ENCODE data around the gene SLC25A21. TPM values are rescaled to one million over a fixed set of nuclear protein-coding genes. Genes with fewer than 3 reads are reported as not detected.

SLC25A21 gene
- total RNA-seq, 1 experiment from 2014 or later, result 7.1 TPM

GRCh38 chr14:36656687-36657398 lies 515.6 kb downstream of the SLC25A21 start:
- H2BK20ac ChIP-seq (ENCODE audit: low read depth, low read length, poor library complexity, severe bottlenecking), result no peak overlapping the region

More at GRCh38 chr14:36656687-36657398, 515.6 kb downstream of the SLC25A21 start:
- Histone ChIP-seq H2AK5ac (ENCODE audit: insufficient read length, low read length) (no peak overlapping the region), H3K79me2 (ENCODE audit: insufficient read depth, low read length) (no peaks in the 10 kb centered on the region), H2BK12ac (ENCODE audit: insufficient read length, low read depth, low read length) (no peak overlapping the region), H3K9ac (ENCODE audit: extremely low read depth, insufficient read length, low read length) (no peak overlapping the region), H4K91ac (ENCODE audit: insufficient read length, low read depth, low read length) (no peak overlapping the region), H3T11ph (ENCODE audit: low read length) (no peak overlapping the region), H3K14ac (ENCODE audit: insufficient read depth, low read length) (no peak overlapping the region), H3K56ac (ENCODE audit: insufficient read length, low read depth, low read length) (no peak overlapping the region), H3K23ac (ENCODE audit: insufficient read length, low read depth, low read length) (no peak overlapping the region), H2AFZ (ENCODE audit: low read length) (no peak overlapping the region), H4K5ac (ENCODE audit: insufficient read length, low read depth, low read length) (no peak overlapping the region), H3K4me1 (ENCODE audit: insufficient read depth, low read length) (no peaks in the 10 kb centered on the region), H3K9me3 (ENCODE audit: control insufficient read depth, low read depth, low read length) (no peaks in the 10 kb centered on the region), H3K4me2 (ENCODE audit: insufficient read depth, insufficient read length, low read length) (no peak overlapping the region), H3K79me1 (ENCODE audit: insufficient read depth, low read depth, low read length, poor library complexity, severe bottlenecking) (no peaks in the 10 kb centered on the region), H3K27me3 (ENCODE audit: insufficient read depth, low read length) (peaks cover 93% of the 10 kb centered on the region), H3K27ac (ENCODE audit: insufficient read length, low read depth, low read length) (no peak overlapping the region), H3K23me2 (ENCODE audit: insufficient read length, low read depth, low read length, poor library complexity, severe bottlenecking) (no peaks in the 10 kb centered on the region), H3K4ac (ENCODE audit: low read depth, low read length) (no peak overlapping the region), H2BK15ac (ENCODE audit: low read depth, low read length) (no peak overlapping the region), H4K8ac (replicated peaks; ENCODE audit: insufficient read length, low read depth, low read length) (no peak overlapping the region), H4K20me1 (ENCODE audit: control insufficient read depth, insufficient read depth, insufficient read length) (no peaks in the 10 kb centered on the region), H3K18ac (ENCODE audit: insufficient read length, low read depth, low read length) (no peak overlapping the region), H2BK120ac (ENCODE audit: low read depth, low read length, poor library complexity, severe bottlenecking) (no peak overlapping the region), H2BK5ac (ENCODE audit: insufficient read length, low read length) (no peak overlapping the region)
- Mint-ChIP-seq H3K9me3 (peaks cover 2 to 10% of the 10 kb centered on the region in 2 experiments; a peak in 2 of 5 replicates), H3K36me3 (ENCODE audit: insufficient read depth in 1 of 3, low read depth in 3 of 3) (no peaks in the 10 kb centered on the region; a peak in 2 of 7 replicates), H3K4me1 (peaks cover 14 to 45% of the 10 kb centered on the region in 2 experiments), H3K27me3 (ENCODE audit: low read depth) (peaks cover 100% of the 10 kb centered on the region), H3K4me3 (peak overlapping the region in 1 of 2 experiments; percentile 66; a peak in 3 of 5 replicates), H3K27ac (no peak overlapping the region)
- peak; percentile 49 for DNase-seq
- no peak for TF ChIP-seq CTCF (conservative IDR thresholded peaks at IDR 0.05)
- WGBS (ENCODE audit: extremely low coverage, insufficient read length, low lambda C conversion rate), result no CpG with 5 or more reads among the region's 31 CpGs

Data from H9 (cell line).